Epithelial cell of esophagus (primary cell): Measurements from ENCODE around the gene RUSF1.

ENCODE experiments used
- DNase-seq: peaks from one replicate; pipeline ENCODE4 v3.0.0; 2010; ENCODE audit warnings: low read depth
- H3K4me3 ChIP-seq: 2 replicates; pipeline ENCODE4 v1.5.1; 2011; ENCODE audit warnings: mild to moderate bottlenecking, low read length, control low read depth
- TF ChIP-seq, protein P1 (sequence below): IDR thresholded peaks from 2 replicates; pipeline ENCODE4 v1.5.1; 2011; ENCODE audit warnings: low read depth, mild to moderate bottlenecking, low read length, control low read depth, inconsistent platforms; ENCODE audit not compliant: insufficient read depth; ENCODE audit errors: missing control alignments

The RUSF1 gene

DNA sequence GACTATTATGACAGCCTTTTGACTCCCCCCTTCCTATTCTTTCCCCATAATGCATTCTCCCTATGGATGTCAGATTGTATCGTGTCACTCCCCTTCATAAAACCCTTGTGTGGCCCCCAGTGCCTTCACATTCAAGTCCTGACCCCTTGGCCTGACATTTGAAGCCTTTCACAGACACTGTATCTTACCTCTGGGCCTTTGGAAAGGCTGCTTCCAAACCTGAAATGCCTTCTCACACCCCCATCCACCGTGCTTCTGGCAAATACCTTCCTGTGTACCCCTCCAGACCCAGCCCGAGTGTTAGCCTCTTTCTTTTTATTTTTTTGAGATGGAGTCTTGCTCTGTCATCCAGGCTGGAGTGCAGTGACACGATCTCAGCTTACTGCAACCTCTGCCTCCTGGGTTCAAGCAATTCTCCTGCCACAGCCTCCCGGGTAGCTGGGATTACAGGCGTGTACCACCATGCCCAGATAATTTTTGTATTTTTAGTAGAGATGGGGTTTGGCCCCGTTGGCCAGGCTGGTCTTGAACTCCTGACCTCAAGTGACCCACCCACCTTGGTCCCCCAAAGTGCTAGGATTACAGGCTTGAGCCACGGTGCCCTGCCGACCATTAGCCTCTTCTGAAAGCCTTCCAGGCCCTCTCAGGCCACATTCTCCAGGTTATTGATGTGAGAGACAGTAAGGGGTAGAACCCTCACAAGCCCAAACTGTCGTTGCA is 46.8 kb downstream of the RUSF1 start:
- TF ChIP-seq, protein P1, sequence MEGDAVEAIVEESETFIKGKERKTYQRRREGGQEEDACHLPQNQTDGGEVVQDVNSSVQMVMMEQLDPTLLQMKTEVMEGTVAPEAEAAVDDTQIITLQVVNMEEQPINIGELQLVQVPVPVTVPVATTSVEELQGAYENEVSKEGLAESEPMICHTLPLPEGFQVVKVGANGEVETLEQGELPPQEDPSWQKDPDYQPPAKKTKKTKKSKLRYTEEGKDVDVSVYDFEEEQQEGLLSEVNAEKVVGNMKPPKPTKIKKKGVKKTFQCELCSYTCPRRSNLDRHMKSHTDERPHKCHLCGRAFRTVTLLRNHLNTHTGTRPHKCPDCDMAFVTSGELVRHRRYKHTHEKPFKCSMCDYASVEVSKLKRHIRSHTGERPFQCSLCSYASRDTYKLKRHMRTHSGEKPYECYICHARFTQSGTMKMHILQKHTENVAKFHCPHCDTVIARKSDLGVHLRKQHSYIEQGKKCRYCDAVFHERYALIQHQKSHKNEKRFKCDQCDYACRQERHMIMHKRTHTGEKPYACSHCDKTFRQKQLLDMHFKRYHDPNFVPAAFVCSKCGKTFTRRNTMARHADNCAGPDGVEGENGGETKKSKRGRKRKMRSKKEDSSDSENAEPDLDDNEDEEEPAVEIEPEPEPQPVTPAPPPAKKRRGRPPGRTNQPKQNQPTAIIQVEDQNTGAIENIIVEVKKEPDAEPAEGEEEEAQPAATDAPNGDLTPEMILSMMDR, result no peak
- no peak overlapping the region for H3K4me3 ChIP-seq
- no peak for DNase-seq

DNA sequence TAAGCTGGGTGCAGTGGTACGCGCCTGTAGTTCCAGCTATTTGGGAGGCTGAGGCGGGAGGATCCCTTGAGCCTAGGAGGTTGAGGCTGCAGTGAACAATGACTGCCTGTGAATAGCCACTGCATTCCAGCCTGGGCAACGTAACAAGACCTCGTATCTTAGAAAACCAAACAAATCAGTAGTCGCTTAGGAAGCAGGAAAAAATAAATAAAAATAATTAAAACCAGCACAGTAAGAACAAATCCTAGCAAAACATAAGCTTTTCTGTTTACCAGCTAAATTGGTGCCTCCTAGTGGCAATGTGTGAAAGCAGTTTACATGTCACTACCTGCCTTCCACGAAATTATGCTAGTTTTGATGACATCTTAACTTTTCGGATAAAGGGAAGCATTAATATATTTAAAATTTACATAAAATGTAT is 47.6 kb downstream of the RUSF1 start:
- peak; percentile 70 for DNase-seq
- TF ChIP-seq, protein P1, result peak; percentile 72
- H3K4me3 ChIP-seq, result peak overlapping the region; percentile 43

DNA sequence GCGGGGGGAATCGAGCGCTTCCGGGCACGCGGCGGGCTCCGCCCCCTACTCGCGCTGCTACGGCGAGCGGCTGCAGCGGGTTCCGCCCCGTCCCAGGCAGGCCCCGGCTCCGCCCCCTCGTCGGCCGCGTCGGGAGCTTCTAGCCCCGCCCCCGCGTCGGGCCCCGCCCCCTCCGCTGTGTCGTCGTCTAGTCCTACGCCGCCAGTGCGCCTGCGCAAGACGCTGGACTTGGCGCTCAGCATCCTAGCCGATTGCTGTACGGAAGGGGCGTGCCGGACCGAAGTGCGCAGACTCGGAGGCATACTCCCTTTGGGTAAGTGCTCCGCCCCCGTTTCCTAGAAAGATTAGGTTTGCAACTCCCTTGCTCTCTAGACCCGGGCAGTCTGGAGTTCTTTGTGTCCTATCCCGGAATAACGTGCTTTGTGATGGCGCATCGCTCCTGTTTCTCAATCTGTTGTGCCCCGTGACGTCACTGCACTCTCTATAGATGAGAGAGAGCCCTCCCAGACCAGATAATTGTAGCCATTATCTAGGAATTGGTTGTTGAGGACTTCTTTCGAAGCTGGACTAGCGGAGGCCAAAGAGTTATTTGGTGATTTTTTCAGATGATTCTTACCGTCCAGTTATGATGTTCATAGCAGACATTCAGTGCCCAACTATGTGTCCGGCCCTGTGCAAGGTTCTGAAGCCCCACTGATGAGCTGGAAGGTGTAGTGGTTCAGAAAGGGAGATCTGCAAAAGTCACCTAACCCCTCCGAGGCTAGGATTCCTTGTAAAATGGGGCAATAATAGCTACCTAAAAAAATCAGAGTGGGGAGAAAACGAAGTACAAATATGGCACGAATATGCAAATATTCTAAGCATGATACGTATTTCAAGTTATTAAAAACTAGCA is 48.3 kb downstream of the RUSF1 start:
- peak; percentile 99 for DNase-seq
- TF ChIP-seq, protein P1, result no peak
- peak overlapping the region; percentile 93 for H3K4me3 ChIP-seq

DNA sequence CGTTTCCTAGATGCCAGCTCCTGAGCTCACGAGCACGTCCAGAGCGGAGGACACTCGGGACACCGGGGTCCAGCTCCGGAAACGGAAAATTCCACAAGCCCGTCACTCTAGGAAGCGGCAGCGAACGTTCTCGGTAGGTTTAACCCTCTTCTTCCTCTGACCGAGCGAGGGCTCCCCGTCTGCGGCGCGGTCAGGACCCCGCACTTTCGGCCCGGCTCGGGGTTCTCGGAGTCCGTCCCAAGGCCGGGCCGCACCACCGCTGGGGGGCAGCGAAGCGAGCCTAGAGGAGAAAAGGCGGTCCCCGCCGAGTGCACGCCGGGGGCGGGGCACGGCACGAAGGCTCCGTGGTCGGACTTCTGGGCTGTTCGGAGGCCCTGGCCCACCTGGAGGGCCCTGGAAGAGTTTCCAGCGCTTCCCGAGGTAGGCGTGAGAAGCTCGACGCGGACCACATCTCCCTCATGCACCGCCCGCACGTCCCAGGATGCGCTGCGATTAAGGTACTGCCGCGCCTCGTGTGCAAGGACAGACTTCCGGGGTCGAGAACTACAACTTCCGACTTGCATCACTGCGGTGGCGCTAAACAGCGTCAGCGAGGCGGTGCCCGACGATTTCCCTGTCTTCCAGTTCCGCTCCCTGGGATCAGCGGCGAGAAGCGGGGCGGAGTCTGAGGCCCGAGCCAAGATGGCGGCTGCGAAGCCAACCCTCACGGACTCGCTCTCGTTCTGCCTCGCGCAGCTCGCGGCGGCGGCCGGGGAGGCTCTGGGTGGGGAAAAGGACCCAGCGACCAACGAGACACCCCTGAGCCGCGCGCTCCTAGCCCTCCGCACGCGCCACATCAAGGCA is 49.1 kb downstream of the RUSF1 start, which contains the start of gene ARMC5:
TSS of gene ARMC5 (plus strand) at position 658 of the 843 bp plus-strand sequence. CDS start at position 682, 24 bp downstream.
- DNase-seq, result peak; percentile 99
- TF ChIP-seq, protein P1, result peak; percentile 34
- peak within 1 kb of the TSS; percentile 93 for H3K4me3 ChIP-seq

DNA sequence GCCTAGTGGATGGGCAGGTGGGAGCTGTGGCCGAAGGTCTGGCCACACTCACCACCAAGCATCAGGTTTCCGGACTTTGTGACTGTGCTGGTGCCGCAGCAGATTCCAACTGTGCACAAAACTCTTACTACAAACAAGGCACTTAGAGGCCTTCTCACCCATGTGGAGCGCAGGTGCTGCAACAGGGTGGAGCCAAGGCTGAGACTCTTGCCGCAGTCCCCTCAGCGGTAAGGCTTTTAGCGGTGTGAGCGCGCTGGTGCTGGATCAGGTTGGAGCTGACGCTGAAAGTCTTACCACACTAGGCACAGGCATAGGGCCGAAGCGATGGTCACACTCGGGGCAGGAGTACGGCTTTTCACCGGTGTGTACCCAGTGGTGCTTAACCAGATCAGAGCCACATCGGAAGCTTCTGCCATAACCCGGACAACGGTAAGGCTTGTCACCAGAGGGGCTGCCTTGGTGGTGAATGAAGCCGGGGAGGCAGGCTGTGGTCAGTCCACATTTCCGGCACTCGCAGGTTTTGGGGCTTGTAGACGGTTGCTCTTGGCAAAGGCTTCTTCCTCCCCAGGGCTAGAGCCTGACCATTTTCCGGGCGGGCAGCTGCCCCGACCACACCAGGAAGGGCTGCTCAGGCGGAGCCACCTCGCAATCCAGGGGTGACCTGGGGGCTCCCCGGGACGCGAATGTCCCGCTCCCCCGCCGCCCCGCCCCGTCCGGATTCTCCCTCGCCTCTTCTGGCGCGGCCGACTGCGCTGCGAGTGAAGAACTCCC is 49.9 kb downstream of the RUSF1 start:
- peak overlapping the region; percentile 93 for H3K4me3 ChIP-seq
- TF ChIP-seq, protein P1, result no peak
- DNase-seq, result peak; percentile 65

DNA sequence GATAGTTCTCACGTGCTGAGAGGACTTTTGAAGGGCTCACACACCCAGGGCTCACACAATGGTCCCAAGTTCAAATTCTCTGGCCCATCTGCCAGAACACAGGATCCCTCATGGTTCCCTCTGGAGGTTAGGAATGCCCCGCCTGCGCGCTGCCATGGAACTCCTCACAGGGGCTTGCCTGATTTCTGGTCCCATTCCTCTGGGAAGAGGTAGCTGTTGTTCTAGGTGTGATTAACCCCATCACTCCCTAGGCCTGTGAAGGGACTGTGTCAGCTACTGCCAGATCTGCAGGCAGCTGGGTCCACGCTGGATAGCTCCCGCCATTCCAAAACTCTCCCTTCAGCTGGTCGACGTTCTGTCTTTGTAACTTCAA is 51.2 kb downstream of the RUSF1 start:
- DNase-seq, result no peak
- H3K4me3 ChIP-seq, result peak overlapping the region; percentile 93
- TF ChIP-seq, protein P1, result no peak
